Natural killer cell (primary cell): ENCODE data around the gene ALOXE3. TPM values are rescaled to one million over a fixed set of nuclear protein-coding genes. Genes with fewer than 3 reads are reported as not detected.

Experiments used
- ATAC-seq, 3 donors: fragments of 150-1000 bp in 2 of 3; fragments of 200-7000 bp in 1 of 3; cut with Tn5 transposase; 1 replicate in 1 of 3; 2 replicates in 2 of 3; pipeline ENCODE4 v1.10.0; 2021; ENCODE audit warnings: mild to moderate bottlenecking in 2 of 3, moderate library complexity in 2 of 3
- DNase-seq, 2 donors: peaks; one replicate each; pipeline versions ENCODE4 v3.0.0 to v3.0.0-alpha.2; 2013 to 2021; ENCODE audit warnings: mixed read lengths in 1 of 2
- H3K27ac ChIP-seq: one replicate; pipeline ENCODE4 v1.5.1; 2013; ENCODE audit warnings: mild to moderate bottlenecking, low read length
- H3K27me3 ChIP-seq: one replicate; pipeline ENCODE4 v1.6.1; 2013; ENCODE audit warnings: low read length; ENCODE audit not compliant: control insufficient read depth, insufficient read depth
- H3K36me3 ChIP-seq: one replicate; pipeline ENCODE4 v1.6.1; 2013; ENCODE audit warnings: low read length; ENCODE audit not compliant: control insufficient read depth, insufficient read depth
- H3K4me1 ChIP-seq: one replicate; pipeline ENCODE4 v1.6.1; 2013; ENCODE audit warnings: low read length; ENCODE audit not compliant: control insufficient read depth, insufficient read depth
- H3K4me3 ChIP-seq: one replicate; pipeline ENCODE4 v1.5.1; 2013; ENCODE audit warnings: low read length
- H3K9me3 ChIP-seq: one replicate; pipeline ENCODE4 v1.6.1; 2013; ENCODE audit warnings: low read length; ENCODE audit not compliant: control insufficient read depth, insufficient read depth
- H3K27ac Mint-ChIP-seq, 2 donors: one replicate each; pipeline ENCODE4 v1.8.0; 2022; ENCODE audit warnings: mild to moderate bottlenecking in 2 of 2, mixed read lengths in 2 of 2, moderate library complexity in 1 of 2
- H3K27me3 Mint-ChIP-seq, 2 donors: one replicate each; pipeline ENCODE4 v1.8.0; 2022; ENCODE audit warnings: low read depth in 2 of 2, mixed read lengths in 2 of 2
- H3K36me3 Mint-ChIP-seq: one replicate; pipeline ENCODE4 v1.8.0; 2022; ENCODE audit warnings: mixed read lengths
- H3K4me1 Mint-ChIP-seq, 2 donors: one replicate each; pipeline ENCODE4 v1.8.0; 2022; ENCODE audit warnings: mixed read lengths in 2 of 2
- H3K4me3 Mint-ChIP-seq: one replicate; pipeline ENCODE4 v1.8.0; 2022; ENCODE audit warnings: mild to moderate bottlenecking, moderate library complexity, mixed read lengths
- H3K9me3 Mint-ChIP-seq, 2 donors: one replicate each; pipeline ENCODE4 v1.8.0; 2022; ENCODE audit warnings: mixed read lengths in 2 of 2
- WGBS: methylation state at CpG from one replicate; pipeline ENCODE4 v1.1.7; 2013; ENCODE audit warnings: missing lambda C conversion rate; ENCODE audit not compliant: insufficient coverage; 5-methylcytosine and 5-hydroxymethylcytosine counted together
- intact Hi-C: fragments of 100-400 bp; cut with micrococcal nuclease; formaldehyde crosslinking; loops from one replicate; pipeline ENCODE4 v1.14.2; 2022
- total RNA-seq, 4 donors: library from RNA; stranded (reverse); fragments of 120-200 nt in 1 of 4; gene quantifications; one replicate each; pipeline versions ENCODE4 v1.2.3 to v1.2.4, GENCODE V29; 2013 to 2022
- TF ChIP-seq, protein P1 (sequence below): fragments of 200-600 bp; IDR thresholded peaks from one replicate; pipeline ENCODE4 v1.8.0; 2022; ENCODE audit warnings: antibody characterized with exemption

ALOXE3 gene
- total RNA-seq, 3 donors from 2014 or later (not counting 1 experiment from before 2014, with no cell fraction given): not detected

DNA sequence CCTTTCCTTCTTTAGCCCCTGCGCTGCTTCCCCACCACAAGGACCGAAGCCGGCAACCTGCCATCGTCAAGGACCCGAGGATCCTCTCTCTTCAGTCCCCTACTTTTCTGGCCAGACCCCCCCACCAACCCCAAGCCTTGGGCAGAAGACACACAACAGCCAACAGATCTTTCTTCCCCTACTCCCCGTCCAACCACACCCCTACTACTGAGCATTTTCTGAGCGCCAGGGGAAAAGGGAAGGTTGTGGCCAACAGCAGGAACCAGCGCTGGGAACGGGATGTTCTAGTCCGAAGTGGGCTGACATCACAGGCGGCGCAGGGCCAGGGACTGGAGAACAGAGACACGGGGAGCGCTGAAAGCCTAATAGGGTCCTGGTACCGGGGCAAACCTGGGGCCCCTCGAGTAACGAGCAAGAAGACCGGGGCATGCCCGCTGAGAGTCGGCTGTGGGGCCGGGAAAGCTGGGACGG is 33.4 kb upstream of the ALOXE3 start:
- no peaks in the 10 kb centered on the region for H3K27me3 Mint-ChIP-seq
- H3K27me3 ChIP-seq: no peaks in the 10 kb centered on the region
- ATAC-seq (no peak), DNase-seq (peak in 1 of 2 donors; percentile 71)
- no peaks in the 10 kb centered on the region for H3K9me3 Mint-ChIP-seq
- H3K4me1 Mint-ChIP-seq: peaks cover 10 to 30% of the 10 kb centered on the region in 2 donors
- H3K27ac ChIP-seq: peak overlapping the region; percentile 91
- no peak overlapping the region for H3K27ac Mint-ChIP-seq
- H3K36me3 ChIP-seq: peaks cover 35% of the 10 kb centered on the region
- H3K4me3 Mint-ChIP-seq: peak overlapping the region; percentile 94
- TF ChIP-seq, protein P1, sequence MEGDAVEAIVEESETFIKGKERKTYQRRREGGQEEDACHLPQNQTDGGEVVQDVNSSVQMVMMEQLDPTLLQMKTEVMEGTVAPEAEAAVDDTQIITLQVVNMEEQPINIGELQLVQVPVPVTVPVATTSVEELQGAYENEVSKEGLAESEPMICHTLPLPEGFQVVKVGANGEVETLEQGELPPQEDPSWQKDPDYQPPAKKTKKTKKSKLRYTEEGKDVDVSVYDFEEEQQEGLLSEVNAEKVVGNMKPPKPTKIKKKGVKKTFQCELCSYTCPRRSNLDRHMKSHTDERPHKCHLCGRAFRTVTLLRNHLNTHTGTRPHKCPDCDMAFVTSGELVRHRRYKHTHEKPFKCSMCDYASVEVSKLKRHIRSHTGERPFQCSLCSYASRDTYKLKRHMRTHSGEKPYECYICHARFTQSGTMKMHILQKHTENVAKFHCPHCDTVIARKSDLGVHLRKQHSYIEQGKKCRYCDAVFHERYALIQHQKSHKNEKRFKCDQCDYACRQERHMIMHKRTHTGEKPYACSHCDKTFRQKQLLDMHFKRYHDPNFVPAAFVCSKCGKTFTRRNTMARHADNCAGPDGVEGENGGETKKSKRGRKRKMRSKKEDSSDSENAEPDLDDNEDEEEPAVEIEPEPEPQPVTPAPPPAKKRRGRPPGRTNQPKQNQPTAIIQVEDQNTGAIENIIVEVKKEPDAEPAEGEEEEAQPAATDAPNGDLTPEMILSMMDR: no peak
- WGBS: under 1% methylated on average over 22 of the region's 22 CpGs
- intact Hi-C loops: loop anchor here (1.0 to 10.0 kb wide), 2 partner anchors 13 to 803 kb away; no protein-coding TSS in a partner anchor
- peak overlapping the region; percentile 53 for H3K4me3 ChIP-seq
- no peaks in the 10 kb centered on the region for H3K9me3 ChIP-seq
- H3K4me1 ChIP-seq: peaks cover 69% of the 10 kb centered on the region
- H3K36me3 Mint-ChIP-seq: no peaks in the 10 kb centered on the region

DNA sequence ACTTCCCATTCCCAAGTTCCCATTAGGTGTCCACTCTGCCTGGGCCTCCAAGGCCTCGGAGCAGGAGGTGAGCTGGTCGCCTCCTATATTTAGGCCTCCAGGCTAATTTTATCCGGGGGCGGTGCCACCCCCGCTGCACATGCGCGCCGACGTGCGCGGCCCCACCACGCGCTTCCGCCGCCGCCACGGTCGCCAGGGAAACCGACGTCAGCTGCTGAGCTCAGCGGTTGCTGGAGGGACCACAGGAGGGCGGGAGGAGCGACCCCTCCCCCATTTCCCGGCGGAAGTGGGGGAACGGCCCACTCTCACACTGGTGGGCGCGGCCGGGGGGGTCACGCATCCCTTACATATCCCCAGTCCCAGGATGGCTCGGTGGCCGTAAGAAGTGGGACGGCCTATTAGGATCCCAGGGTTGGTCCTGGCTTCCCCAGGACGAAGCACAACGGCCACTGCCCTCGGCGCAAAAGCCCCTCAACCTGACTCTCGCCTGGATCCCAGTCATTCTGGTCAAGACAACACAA is 32.9 kb upstream of the ALOXE3 start:
- Mint-ChIP-seq H3K4me3 (peak overlapping the region; percentile 94), H3K36me3 (no peaks in the 10 kb centered on the region), H3K4me1 (peaks cover 15 to 30% of the 10 kb centered on the region in 2 donors), H3K27me3 (no peaks in the 10 kb centered on the region), H3K9me3 (no peaks in the 10 kb centered on the region), H3K27ac (no peak overlapping the region)
- TF ChIP-seq, protein P1: no peak
- WGBS: 0% methylated on average over 38 of the region's 38 CpGs
- no peaks in the 10 kb centered on the region for H3K9me3 ChIP-seq
- ATAC-seq (peak; percentile 50 to 67 (median 62)), DNase-seq (peak; percentile 89 to 96)
- intact Hi-C loops: loop anchor here (1.0 to 10.0 kb wide), 2 partner anchors 13 to 804 kb away; no protein-coding TSS in a partner anchor
- H3K27ac ChIP-seq: peak overlapping the region; percentile 91
- peaks cover 68% of the 10 kb centered on the region for H3K4me1 ChIP-seq
- peaks cover 40% of the 10 kb centered on the region for H3K36me3 ChIP-seq
- peak overlapping the region; percentile 53 for H3K4me3 ChIP-seq
- H3K27me3 ChIP-seq: no peaks in the 10 kb centered on the region

DNA sequence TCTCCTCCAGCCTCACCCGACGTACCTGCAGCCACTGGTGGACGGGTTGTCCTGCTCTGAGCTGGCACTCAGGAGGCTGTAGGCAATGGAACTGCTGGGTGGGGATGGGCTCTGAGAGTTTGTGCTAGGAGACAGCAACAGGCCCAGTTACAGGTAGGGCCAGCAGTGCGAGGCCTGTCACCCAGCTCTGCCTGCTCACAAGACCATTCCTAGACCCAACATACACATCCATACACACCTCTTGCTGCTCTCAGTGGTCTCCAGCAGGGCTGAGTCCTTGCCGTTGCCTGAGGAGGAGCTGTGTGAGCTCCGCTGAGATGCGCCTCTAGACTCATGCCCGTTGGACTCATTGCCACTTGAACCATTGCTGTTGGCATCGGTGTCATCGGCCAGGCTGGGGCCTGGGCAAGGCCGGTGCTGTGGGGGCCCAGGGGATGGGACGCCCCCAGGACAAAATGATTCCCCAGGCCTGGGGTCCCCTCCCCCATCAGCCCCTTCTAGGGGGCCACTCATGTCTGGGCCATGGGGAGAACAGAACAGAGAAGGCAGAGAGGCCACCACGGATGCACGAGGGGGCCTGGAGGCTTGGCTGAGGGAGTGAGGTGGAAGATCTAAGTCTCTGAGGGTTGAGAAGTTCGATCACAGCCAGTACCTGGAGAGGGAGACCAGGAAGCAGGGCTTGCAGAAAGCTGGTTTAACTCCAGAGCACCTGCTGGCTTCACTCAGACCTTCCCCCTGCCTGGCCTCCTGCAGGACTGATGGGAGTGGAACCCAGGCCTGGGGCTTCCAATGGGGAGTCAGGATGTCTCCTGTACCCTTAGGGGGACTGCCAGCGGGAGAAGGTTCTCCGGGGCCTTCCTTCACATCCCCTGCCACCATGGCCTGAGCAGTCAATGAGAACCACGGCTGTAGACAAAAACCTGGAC is 32.1 kb upstream of the ALOXE3 start:
- peaks cover 62% of the 10 kb centered on the region for H3K4me1 ChIP-seq
- intact Hi-C loops: loop anchor here (1.0 to 10.0 kb wide), 2 partner anchors 12 to 804 kb away; no protein-coding TSS in a partner anchor
- H3K27me3 ChIP-seq: no peaks in the 10 kb centered on the region
- Mint-ChIP-seq H3K27ac (no peak overlapping the region), H3K4me3 (peak overlapping the region; percentile 94), H3K27me3 (no peaks in the 10 kb centered on the region), H3K9me3 (no peaks in the 10 kb centered on the region), H3K36me3 (no peaks in the 10 kb centered on the region), H3K4me1 (peaks cover 19 to 30% of the 10 kb centered on the region in 2 donors)
- no peaks in the 10 kb centered on the region for H3K9me3 ChIP-seq
- H3K4me3 ChIP-seq: peak overlapping the region; percentile 53
- DNase-seq: peak in 1 of 2 donors; percentile 27
- 80% methylated on average over 18 of the region's 18 CpGs for WGBS
- H3K36me3 ChIP-seq: peaks cover 47% of the 10 kb centered on the region
- no peak for ATAC-seq
- TF ChIP-seq, protein P1: no peak
- H3K27ac ChIP-seq: peak overlapping the region; percentile 68
